ENCODE data around the gene SMIM30. TPM values are rescaled to one million over a fixed set of nuclear protein-coding genes. Genes with fewer than 3 reads are reported as not detected.

The SMIM30 gene
- total RNA-seq, 1 experiment from 2014 or later = 32.3 TPM

- Histone ChIP-seq H3K27ac (ENCODE audit: insufficient read length, low read depth, low read length) (no peak overlapping the region), H2BK15ac (ENCODE audit: low read depth, low read length) (no peak overlapping the region), H2BK5ac (ENCODE audit: insufficient read length, low read length) (no peak overlapping the region), H2AFZ (ENCODE audit: low read length) (no peak overlapping the region), H3K14ac (ENCODE audit: insufficient read depth, low read length) (no peak overlapping the region), H2BK120ac (ENCODE audit: low read depth, low read length, poor library complexity, severe bottlenecking) (no peak overlapping the region), H4K91ac (ENCODE audit: insufficient read length, low read depth, low read length) (no peak overlapping the region), H3K79me2 (ENCODE audit: insufficient read depth, low read length) (no peaks in the 10 kb centered on the region), H4K20me1 (ENCODE audit: control insufficient read depth, insufficient read depth, insufficient read length) (no peaks in the 10 kb centered on the region), H3K4me2 (ENCODE audit: insufficient read depth, insufficient read length, low read length) (no peak overlapping the region), H3K23ac (ENCODE audit: insufficient read length, low read depth, low read length) (no peak overlapping the region), H3K4me1 (ENCODE audit: insufficient read depth, low read length) (no peaks in the 10 kb centered on the region), H4K8ac (replicated peaks; ENCODE audit: insufficient read length, low read depth, low read length) (no peak overlapping the region), H3K9ac (ENCODE audit: extremely low read depth, insufficient read length, low read length) (no peak overlapping the region), H4K5ac (ENCODE audit: insufficient read length, low read depth, low read length) (no peak overlapping the region), H2BK12ac (ENCODE audit: insufficient read length, low read depth, low read length) (no peak overlapping the region), H3T11ph (ENCODE audit: low read length) (no peak overlapping the region), H3K27me3 (ENCODE audit: insufficient read depth, low read length) (no peaks in the 10 kb centered on the region), H3K18ac (ENCODE audit: insufficient read length, low read depth, low read length) (no peak overlapping the region), H3K79me1 (ENCODE audit: insufficient read depth, low read depth, low read length, poor library complexity, severe bottlenecking) (no peaks in the 10 kb centered on the region), H3K4ac (ENCODE audit: low read depth, low read length) (no peak overlapping the region), H2BK20ac (ENCODE audit: low read depth, low read length, poor library complexity, severe bottlenecking) (no peak overlapping the region), H3K23me2 (ENCODE audit: insufficient read length, low read depth, low read length, poor library complexity, severe bottlenecking) (no peaks in the 10 kb centered on the region), H3K9me3 (ENCODE audit: control insufficient read depth, low read depth, low read length) (no peaks in the 10 kb centered on the region), H2AK5ac (ENCODE audit: insufficient read length, low read length) (no peak overlapping the region), H3K56ac (ENCODE audit: insufficient read length, low read depth, low read length) (no peak overlapping the region)
- H3K4me3 Mint-ChIP-seq = no peak overlapping the region
- no CpG with 5 or more reads among the region's 3 CpGs for WGBS (ENCODE audit: extremely low coverage, insufficient read length, low lambda C conversion rate)
- no peak for DNase-seq
- peaks cover 4 to 6% of the 10 kb centered on the region in 2 experiments; a peak in 3 of 4 replicates for H3K4me1 Mint-ChIP-seq
- H3K36me3 Mint-ChIP-seq (ENCODE audit: insufficient read depth in 1 of 3, low read depth in 3 of 3) = no peaks in the 10 kb centered on the region
- H3K9me3 Mint-ChIP-seq = no peaks in the 10 kb centered on the region
- peaks cover 19% of the 10 kb centered on the region for H3K27me3 Mint-ChIP-seq (ENCODE audit: low read depth)
- H3K27ac Mint-ChIP-seq = no peak overlapping the region
- TF ChIP-seq, protein P1, sequence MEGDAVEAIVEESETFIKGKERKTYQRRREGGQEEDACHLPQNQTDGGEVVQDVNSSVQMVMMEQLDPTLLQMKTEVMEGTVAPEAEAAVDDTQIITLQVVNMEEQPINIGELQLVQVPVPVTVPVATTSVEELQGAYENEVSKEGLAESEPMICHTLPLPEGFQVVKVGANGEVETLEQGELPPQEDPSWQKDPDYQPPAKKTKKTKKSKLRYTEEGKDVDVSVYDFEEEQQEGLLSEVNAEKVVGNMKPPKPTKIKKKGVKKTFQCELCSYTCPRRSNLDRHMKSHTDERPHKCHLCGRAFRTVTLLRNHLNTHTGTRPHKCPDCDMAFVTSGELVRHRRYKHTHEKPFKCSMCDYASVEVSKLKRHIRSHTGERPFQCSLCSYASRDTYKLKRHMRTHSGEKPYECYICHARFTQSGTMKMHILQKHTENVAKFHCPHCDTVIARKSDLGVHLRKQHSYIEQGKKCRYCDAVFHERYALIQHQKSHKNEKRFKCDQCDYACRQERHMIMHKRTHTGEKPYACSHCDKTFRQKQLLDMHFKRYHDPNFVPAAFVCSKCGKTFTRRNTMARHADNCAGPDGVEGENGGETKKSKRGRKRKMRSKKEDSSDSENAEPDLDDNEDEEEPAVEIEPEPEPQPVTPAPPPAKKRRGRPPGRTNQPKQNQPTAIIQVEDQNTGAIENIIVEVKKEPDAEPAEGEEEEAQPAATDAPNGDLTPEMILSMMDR (conservative IDR thresholded peaks at IDR 0.05) = no peak
These were observed 23.7 kb downstream of the SMIM30 start for GRCh38 chr7:113094517-113095249.

Measured in H9 (cell line).